Caki2 (cell line): ENCODE data around the gene PCAT6. TPM values are rescaled to one million over a fixed set of nuclear protein-coding genes. Genes with fewer than 3 reads are reported as not detected.
"Not testable (repeated sequence)": the region's sequence is repeated elsewhere in the genome, so short reads cannot be mapped to it uniquely, and the experiment has no call there.

Source experiments
- DNase-seq: peaks from one replicate; pipeline ENCODE4 v3.0.0-alpha.2; 2015; ENCODE audit warnings: low read depth
- in situ Hi-C: cut with HindIII; loops from 2 replicates; pipeline ENCODE4 v1.10.0; 2016; ENCODE audit warnings: low sequenced_read_pairs, low pct_unique_long_range_greater_than_20kb, mixed read lengths
- total RNA-seq: library from RNA; depleted of rRNA; stranded (reverse); fragments of >200 nt; shearing (Covaris generic); gene quantifications from 2 replicates; pipeline ENCODE4 v1.2.3, GENCODE V29; 2014; ENCODE audit warnings: low replicate concordance; rRNA removed

The PCAT6 gene
- not detected in 2 replicates for total RNA-seq

DNA sequence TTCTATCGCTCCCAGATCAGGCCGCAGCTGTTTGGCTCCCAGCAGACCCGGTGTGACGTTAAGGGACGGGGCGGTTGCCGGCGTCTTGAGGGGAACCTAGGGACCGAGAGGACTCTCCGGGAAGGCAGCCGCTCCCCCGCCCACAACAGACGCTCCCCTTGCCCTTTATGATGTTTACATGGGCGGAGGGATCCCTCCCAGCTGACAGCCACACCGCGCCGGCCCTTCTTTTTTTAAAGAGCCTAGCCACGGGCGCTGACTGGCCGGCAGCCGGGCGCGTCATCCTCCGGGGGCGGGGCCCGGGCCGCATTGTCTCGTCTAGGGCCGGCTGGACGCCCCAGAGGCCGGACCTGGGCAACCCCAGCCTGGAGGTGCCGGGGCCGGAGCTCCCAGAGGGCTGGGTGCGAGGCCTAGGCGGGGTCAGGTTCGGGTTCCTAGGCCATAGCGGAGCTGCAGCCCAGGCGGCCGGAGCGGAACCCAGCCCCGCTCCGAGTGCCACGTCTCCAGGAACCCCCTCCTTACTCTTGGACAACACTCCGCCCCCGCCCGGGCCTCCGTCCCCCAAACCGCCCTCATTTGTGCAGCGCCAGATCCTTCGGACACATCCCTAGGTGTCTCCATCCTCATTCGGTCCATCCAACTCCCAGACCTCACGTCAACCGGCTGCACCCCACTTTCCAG, at the start of gene PCAT6:
Gene PCAT6, plus strand, starts transcription at position 340 of the 681 bp plus-strand sequence.
- in situ Hi-C loops, result no loop called here
- DNase-seq, result peak; percentile 91

DNA sequence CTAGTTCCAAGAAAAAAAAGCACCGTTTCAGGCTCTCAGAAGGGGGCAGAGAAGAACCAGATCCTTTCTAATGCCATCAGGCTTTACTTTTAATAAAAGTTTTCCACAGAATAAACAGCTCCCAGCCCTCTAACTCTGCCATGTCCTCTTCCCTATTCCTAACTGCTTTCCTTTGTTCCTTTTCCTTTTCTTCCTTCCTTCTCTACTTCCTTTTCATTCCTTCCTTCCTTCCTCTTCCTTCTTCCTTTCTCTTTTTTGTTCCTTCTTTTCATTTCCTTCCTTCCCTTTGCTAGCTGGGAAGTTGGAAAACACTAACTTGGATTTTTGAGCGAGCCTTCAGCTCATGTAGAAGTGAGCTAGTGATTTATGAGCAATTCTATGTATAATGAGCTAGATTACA, 48.7 kb upstream of the PCAT6 start:
- DNase-seq, result no peak
- in situ Hi-C loops, result no loop called here

DNA sequence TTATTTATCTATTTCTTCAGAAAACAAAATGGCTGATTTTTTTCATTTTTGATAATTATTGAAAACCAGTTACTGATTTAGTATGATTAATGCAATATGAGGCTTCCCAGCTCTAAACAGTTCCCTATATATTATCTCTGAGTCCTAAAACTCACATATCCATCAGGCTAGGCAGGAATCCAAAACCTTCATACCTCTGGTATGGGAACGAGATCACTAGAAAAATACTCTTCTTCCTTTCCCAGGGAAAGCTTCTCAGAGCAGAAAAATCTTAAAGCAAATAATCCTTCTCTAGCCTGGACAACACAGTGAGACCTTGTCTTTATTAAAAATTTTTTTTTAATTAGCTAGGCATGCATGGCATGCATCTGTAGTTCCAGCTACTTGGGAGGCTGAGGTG, 45.0 kb upstream of the PCAT6 start:
- no peak for DNase-seq
- in situ Hi-C loops, result no loop called here

DNA sequence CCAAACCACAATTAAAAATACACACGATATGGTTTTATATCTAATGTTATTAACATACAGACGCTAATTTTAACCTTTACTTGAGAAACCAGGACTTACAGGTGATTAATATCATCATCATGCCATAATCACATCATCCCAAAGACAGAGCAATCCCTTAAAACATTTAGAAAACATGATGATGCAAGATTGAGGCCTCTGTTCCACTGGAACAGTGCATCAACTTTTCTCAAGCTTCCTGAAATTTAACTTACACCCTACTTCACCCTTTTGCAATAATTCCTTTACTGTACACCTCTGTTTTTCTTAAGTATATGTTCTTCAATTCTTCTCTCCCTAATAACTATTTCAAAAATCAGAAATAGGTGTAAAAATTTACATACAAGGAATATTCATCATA, 40.6 kb upstream of the PCAT6 start:
- in situ Hi-C loops, result no loop called here
- DNase-seq, result no peak

DNA sequence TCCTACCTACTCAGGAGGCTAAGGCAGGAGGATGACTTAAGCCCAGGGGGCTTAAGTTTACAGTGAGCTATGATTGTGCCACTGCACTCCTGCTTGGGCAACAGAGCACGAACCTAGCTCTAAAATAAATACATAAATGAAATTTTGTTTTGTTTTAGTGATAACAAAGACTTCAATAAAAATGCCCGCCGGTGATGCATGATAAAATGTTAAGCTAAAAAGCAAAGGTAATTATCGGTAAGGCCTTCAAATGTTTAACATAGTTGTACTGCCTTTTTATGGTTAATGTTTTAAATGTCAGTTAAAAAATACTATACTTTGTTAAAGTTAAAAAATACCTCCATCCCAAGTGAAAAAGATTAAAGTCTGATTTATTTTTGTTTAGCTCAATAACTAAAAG, 29.6 kb upstream of the PCAT6 start:
- in situ Hi-C loops, result no loop called here
- DNase-seq, result no peak

DNA sequence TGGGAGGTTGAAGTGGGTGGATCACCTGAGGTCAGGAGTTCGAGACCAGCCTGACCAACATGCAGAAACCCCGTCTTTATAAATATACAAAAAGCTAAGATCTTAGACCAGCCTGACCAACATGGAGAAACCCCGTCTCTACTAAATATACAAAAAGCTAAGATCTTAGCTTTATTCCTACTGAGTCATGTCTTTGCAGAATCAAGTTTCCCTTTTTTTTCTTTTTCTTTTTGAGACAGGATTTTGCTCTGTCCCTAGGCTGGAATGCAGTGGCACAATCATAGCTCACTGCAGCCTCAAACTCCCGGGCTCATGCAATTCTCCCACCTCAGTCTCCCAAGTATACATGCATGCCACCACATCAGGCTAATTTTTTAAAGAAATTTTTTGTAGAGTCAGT, 23.9 kb upstream of the PCAT6 start:
- in situ Hi-C loops, result no loop called here
- DNase-seq, result no peak

DNA sequence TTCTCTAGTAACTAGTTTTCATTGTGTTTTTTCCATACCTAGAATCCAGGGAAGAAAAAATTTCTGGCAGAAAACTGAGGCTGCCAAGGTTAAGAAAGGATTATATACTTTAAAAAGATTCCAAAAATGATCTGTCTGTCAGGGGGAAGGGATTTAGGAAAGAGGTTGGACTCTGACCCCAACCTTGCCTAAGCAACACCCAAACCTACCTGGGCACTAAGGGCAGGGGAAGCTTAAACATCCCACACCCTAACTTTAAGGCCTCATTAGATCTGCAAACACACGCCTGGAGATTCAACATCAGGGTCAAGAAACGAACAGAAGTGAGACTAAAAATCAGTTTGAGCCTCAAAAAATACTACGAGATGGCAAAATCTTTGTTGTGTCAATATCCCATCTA, 22.0 kb upstream of the PCAT6 start:
- in situ Hi-C loops, result no loop called here
- no peak for DNase-seq

DNA sequence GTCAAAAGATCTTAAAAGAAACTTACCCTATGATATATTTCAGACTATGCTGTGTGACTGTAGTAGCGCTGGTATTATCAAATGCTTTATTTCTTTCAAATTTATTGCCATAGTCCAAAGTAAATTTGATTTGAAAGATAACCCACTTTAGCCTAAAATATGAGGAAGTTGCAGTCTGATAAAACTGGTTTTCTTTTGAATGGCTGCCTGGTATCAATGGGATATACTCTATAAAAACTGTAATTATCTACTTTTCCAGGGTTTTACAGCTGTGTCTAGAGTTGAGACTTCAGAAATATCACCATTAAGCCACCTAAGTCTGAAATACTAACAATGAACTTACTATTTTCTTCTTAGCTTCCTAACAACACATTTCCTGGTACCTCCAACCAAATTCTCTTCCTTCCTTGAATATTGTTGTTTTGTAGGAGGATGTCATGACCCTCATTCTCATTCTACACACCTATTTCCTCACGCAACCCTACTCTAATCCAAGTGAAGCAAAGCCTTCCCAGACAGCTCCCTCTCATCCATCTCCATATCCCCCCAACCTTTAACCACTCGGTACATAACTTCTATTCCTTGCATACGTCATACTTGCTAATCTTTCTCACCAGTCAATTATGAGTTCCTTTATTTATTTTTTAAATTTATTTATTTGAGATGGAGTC, 19.5 kb upstream of the PCAT6 start:
- DNase-seq, result no peak
- in situ Hi-C loops, result no loop called here

DNA sequence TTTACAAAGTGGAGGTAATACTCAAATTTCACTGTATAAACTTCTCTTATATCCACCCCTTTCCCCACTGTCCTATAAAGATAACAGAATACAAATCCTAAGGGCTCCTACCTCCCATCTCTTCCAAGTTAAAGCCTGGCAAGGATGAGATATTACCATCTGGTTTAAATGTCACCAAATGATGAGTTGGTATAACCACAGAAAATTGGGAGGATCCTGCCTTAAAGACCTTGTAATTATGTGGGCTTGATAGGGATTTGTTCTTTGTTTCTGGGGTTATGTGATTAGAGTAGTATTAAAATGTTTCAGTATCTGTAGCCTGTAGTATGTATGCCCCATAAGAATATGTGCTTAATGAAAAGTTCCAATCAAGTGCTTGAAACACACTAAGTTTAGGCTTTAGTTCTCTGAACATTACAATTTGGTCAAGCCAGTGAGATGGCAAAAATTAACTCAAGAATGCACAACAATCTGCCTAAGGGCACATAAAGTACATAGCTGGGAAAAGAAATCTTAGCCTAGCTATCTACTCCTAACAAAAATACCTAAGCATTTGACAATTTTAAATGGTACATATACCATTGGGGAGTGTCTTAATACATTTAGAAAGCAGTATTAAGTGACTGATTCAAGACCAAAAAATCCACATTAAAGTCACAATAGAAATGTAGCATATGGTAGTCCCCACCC, 16.6 kb upstream of the PCAT6 start:
- in situ Hi-C loops, result no loop called here
- no peak for DNase-seq

DNA sequence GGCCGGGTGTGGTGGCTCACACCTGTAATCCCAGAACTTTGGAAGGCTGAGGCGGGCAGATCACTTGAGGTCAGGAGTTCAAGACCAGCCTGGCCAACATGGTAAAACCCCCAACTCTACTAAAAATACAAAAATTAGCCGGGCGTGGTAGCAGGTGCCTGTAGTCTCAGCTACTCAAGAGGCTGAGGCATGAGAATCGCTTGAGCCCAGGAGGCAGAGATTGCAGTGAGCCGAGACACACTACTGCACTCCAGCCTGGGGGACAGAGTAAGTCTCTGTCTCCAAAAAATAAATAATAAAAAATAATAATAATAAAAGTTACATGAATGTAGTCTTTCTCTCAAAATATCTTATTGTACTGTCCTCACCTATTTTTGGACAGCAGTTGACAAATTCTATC, 15.8 kb upstream of the PCAT6 start:
- DNase-seq, in situ Hi-C loops: not testable (repeated sequence)

DNA sequence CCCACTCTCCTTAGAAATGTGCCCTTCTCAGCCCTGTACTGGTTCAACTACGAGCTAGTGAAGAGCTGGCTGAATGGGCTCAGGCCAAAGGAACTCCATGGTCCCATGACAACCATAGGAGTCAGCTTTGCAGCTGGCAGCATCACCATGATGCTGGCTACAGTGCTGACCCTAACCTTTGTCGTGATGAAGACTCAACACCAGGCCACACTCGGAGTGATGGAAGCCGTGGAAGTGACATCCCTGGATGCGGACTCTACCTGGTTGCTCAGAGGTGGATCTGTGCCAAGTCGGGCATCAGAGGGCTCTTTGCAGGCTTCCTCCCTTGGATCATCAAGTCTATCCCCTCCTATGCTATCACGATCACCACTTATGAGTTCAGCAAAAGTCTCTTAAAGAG, 14.1 kb upstream of the PCAT6 start:
- no peak for DNase-seq

DNA sequence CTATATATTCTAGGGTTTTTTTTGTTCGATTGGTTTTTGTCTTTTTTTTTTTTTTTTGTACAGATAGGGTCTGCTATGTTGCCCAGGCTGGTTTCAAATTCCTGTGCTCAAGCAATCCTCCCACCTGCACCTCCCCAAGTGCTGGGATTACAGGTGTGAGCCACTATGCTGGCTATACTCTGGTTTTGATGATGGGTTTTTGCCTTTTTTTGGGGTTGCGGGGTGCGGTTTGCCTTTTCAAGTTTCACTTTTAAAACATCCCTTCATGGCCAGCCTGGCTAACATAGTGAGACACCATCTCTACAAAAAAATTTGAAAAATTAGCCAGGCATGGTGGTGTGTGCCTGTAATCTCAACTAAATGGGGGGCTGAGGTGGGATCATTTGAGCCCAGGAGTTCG, 12.5 kb upstream of the PCAT6 start:
- no peak for DNase-seq

More for the DNA sequence above, 14.1 kb upstream of the PCAT6 start:
- in situ Hi-C loops, result no loop called here

DNA sequence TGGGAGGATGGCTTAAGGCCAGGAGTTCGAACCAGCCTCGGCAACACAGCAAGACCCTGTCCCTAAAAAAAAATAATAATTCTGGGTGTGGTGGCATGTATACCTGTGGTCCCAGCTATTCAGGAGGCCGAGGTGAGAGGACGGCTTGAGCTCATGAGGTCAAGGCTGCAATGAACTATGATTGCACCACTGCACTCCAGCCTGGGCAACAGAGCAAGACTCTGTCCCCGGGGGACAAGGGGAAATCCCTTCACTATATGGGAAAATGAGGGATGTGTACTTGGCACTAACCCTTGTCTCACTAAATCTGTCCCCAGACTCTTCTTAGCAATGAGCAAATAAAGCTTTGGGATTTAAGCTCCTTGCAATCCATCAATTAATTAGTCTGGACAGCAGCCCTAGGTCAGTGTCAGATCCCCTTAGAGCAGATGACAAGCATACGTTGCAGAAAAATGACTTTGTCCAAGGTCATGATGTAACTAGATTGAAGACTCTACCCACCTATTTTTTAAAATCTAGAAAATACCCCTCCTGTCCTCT, 11.9 kb upstream of the PCAT6 start:
- DNase-seq, result no peak

More for the DNA sequence above, 12.5 kb upstream of the PCAT6 start:
- in situ Hi-C loops, result no loop called here

DNA sequence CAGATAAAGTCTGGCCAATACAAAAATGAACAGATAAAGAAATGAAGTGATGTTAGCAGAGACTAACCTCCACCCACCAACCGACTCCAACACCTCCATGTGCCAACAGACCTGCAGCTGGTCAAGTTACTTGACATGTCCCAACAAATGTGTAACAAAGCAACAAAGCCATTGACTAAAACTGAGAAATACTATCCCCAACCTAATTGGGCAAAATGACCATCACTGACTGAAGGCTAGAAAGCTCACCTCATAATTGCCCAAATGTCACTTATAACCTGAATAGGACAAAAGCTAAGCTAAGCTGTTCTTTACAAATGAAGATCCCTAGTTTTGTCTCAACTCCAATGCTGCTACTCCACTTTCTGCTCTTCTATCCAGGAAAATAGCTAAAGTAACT, 10.0 kb upstream of the PCAT6 start:
- DNase-seq, result no peak
- in situ Hi-C loops, result no loop called here

More for the DNA sequence above, 11.9 kb upstream of the PCAT6 start:
- in situ Hi-C loops, result no loop called here

DNA sequence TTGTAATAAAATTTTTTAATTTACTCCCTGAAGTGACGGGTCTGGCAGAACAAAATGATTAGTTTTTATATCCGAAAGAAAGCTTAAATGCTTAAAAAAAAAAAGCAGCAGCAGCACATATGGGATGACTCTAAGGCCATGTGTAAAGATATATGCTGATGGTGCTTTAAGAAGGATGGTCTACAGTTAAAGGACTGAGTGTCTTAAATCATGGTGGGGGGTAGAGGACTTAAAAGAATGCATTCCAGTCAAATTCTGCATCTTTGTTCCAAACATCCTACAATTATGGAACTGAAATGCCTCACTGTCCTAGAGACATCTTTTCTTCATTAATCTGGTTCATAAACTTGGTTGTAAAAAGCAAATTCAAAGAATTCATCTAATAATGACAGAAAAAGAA, 9.6 kb upstream of the PCAT6 start:
- in situ Hi-C loops, result no loop called here
- no peak for DNase-seq

DNA sequence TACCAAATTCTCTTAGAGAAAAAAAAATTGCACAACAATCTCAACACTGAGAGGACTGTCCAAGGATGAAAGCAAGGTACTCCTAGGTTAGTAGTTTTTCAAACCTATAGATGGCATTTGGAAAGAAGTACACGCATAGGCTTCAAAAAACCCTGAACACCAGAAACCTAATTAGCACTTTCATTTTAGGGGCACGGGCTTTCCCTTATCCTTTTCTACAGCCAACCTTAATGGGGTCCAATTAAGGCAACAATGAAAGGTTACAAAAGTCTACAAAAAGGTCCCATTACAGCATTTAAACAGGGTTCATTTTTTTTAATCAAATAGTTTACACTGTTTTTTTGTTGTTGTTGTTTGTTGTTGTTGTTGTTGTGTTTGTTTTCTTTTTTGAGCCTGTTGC, 8.7 kb upstream of the PCAT6 start:
- DNase-seq, result no peak

DNA sequence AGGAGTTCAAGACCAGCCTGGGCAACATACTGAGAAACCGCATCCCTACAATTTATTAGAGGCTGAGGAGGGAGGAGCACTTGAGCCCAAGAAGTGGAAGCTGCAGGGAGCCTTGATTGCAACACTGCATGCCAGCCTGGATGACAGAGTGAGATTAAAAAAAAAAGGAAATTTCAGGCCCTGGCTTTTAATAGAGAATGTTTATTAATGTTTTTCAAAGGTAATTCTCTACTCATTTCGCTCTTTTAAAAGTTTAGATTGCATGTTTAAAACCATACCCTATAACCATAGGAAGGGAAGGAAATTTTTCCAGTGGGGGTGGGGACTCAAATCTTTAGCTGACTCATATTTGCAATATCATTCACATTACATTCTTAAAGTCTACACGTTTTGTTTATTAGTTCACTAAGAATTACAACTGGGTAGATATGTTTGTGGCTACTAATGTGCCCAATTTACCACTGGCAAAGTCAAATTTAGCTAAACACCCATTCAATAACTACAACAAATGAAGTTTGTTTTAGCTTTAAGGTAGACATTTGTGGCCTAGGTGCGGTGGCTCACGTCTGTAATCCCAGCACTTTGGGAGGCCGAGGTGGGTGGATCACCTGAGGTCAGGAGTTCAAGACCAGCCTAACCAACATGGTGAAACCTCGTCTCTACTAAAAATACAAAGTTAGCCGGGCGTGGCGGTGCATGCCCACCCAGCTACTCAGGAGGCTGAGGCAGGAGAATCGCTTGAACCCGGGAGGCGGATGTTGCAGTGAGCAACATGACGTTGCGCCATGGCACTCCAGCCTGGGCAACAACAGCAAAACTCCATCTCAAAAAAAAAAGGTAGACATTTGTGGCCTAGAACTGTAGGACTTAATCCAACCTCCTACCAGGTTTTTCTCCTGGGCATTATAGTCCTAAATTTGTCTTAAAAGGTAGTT, 7.5 kb upstream of the PCAT6 start:
- DNase-seq, result no peak
- in situ Hi-C loops, result no loop called here

More for the DNA sequence above, 8.7 kb upstream of the PCAT6 start:
- in situ Hi-C loops, result no loop called here

DNA sequence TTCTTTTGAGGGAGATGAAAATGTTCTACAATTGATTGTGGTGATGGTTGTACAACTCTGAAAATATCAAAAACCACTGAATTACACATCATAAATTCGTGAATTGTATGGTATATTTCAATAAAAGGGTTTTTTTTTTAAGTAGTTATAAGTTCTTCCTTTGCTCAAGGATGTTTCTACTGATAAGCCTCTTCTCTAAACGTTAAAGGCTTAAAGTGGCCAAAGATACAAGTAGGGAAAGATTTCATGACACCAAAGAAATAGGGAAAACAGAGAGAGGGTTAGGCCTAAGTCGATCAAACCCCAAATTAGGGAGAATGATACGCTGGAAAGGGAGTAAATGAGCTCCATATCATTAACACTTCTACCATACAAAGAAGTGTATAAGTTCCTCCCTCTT, 6.6 kb upstream of the PCAT6 start:
- DNase-seq, result no peak
- in situ Hi-C loops, result no loop called here
